GM12878 (cell line): ENCODE measurements around the gene HNRNPDL. TPM values are rescaled to one million over a fixed set of nuclear protein-coding genes. Genes with fewer than 3 reads are reported as not detected.

Experiments
- ATAC-seq: fragments of 200-7000 bp; cut with Tn5 transposase; 3 replicates; pipeline ENCODE4 v1.9.1; 2020; ENCODE audit warnings: mild to moderate bottlenecking, moderate library complexity
- BruUV-seq: library from RNA; stranded (reverse); fragments of 400-500 nt; replicated peaks from 2 replicates; lab custom pipeline; 2021; lab: Mats Ljungman, UMichigan
- CTCF ChIA-PET: fragments of 300-600 bp; sonication (Branson Sonifier 250); formaldehyde crosslinking; extraction: SDS; loops from one replicate; lab custom pipeline; 2021; ENCODE audit warnings: inconsistent platforms; lab: Yijun Ruan, JAX
- POLR2A ChIA-PET: fragments of 350-600 bp; formaldehyde crosslinking; extraction: SDS; loops from one replicate; lab custom pipeline; 2021; ENCODE audit warnings: inconsistent platforms; lab: Charles Lee
- RAD21 ChIA-PET: fragments of 300-600 bp; sonication (Branson Sonifier 250); formaldehyde crosslinking; loops from one replicate; lab custom pipeline; 2023; ENCODE audit warnings: antibody characterized with exemption; ENCODE audit not compliant: unreplicated experiment; lab: Charles Lee
- SMC1A ChIA-PET: fragments of 300-600 bp; sonication (Branson Sonifier 250); formaldehyde crosslinking; loops from one replicate; lab custom pipeline; 2023; ENCODE audit not compliant: unreplicated experiment, uncharacterized antibody; lab: Charles Lee
- DNase-seq: peaks from one replicate; pipeline ENCODE4 v3.0.0-alpha.2; 2011; ENCODE audit warnings: low read depth, low spot score
- FAIRE-seq: peaks from 3 replicates; lab custom pipeline; 2011; peaks lifted over from hg19 to GRCh38; lab: Jason Lieb, UNC
- H2AFZ ChIP-seq: 2 replicates; pipeline ENCODE4 v1.6.0; 2011; ENCODE audit warnings: low read depth, low read length, control low read depth; ENCODE audit not compliant: control insufficient read depth
- H3K27ac ChIP-seq: 2 replicates; pipeline ENCODE4 v1.5.1; 2011; ENCODE audit warnings: control low read depth; ENCODE audit not compliant: control insufficient read depth, insufficient read depth
- H3K27me3 ChIP-seq, 2 experiments: replicated peaks in 1 of 2; 2 replicates each; pipeline versions ENCODE4 v1.6.0 to v1.6.1; 2011; ENCODE audit warnings: low read length in 1 of 2; ENCODE audit not compliant: control insufficient read depth in 2 of 2, insufficient read depth in 2 of 2
- H3K36me3 ChIP-seq, 2 experiments: 2 replicates each; pipeline ENCODE4 v1.5.1; 2011; ENCODE audit warnings: low read length in 1 of 2; ENCODE audit not compliant: control insufficient read depth in 2 of 2, insufficient read depth in 2 of 2
- H3K4me1 ChIP-seq: 2 replicates; pipeline ENCODE4 v1.6.1; 2011; ENCODE audit warnings: mild to moderate bottlenecking, low read length, moderate library complexity, mixed read lengths; ENCODE audit not compliant: control insufficient read depth, insufficient read depth
- H3K4me2 ChIP-seq: 2 replicates; pipeline ENCODE4 v1.6.0; 2011; ENCODE audit warnings: control low read depth; ENCODE audit not compliant: control insufficient read depth, insufficient read depth
- H3K4me3 ChIP-seq: fragments of 200-600 bp; sonication (generic); 2 replicates; pipeline ENCODE4 v1.5.1; 2016
- H3K79me2 ChIP-seq: 2 replicates; pipeline ENCODE4 v1.6.0; 2011; ENCODE audit warnings: low read length; ENCODE audit not compliant: control insufficient read depth, insufficient read depth
- H3K9ac ChIP-seq: 2 replicates; pipeline ENCODE4 v1.8.0; 2011; ENCODE audit warnings: low read length, control low read depth, mixed read lengths; ENCODE audit not compliant: control insufficient read depth, insufficient read depth
- H3K9me3 ChIP-seq: replicated peaks from 3 replicates; pipeline ENCODE4 v1.5.1; 2011; ENCODE audit warnings: mild to moderate bottlenecking, low read length; ENCODE audit not compliant: control insufficient read depth, insufficient read depth
- H4K20me1 ChIP-seq: 2 replicates; pipeline ENCODE4 v1.6.0; 2011; ENCODE audit not compliant: control insufficient read depth, insufficient read depth
- KLF5 ChIP-seq: fragments of 450-650 bp; IDR thresholded peaks from 2 replicates; pipeline ENCODE4 v1.6.1; 2014; ENCODE audit warnings: mild to moderate bottlenecking; ENCODE audit not compliant: partially characterized antibody
- MXI1 ChIP-seq: fragments of 150-350 bp; IDR thresholded peaks from 2 replicates; pipeline ENCODE4 v1.6.1; 2011; ENCODE audit warnings: low read depth, mild to moderate bottlenecking, inconsistent platforms, low read length, improper control_type of control experiment
- NKRF ChIP-seq: fragments of 450-650 bp; conservative IDR thresholded peaks from 2 replicates; pipeline ENCODE4 v1.6.1; 2017; ENCODE audit warnings: mild to moderate bottlenecking, moderate library complexity
- RFX5 ChIP-seq: IDR thresholded peaks from 2 replicates; pipeline ENCODE4 v1.6.1; 2011; ENCODE audit warnings: low read depth, low read length, improper control_type of control experiment
- SREBF2 ChIP-seq: IDR thresholded peaks from 2 replicates; pipeline ENCODE4 v1.6.1; 2012; ENCODE audit warnings: mild to moderate bottlenecking, low read length
- SUZ12 ChIP-seq: fragments of 200-600 bp; sonication (generic); IDR thresholded peaks from one replicate; pipeline ENCODE4 v1.6.1; 2018; ENCODE audit warnings: antibody characterized with exemption, mild to moderate bottlenecking; ENCODE audit not compliant: unreplicated experiment
- TARDBP ChIP-seq: IDR thresholded peaks from 2 replicates; pipeline ENCODE4 v1.6.1; 2016; ENCODE audit warnings: borderline replicate concordance
- WGBS: methylation state at CpG from one replicate; pipeline ENCODE4 v1.1.6; 2016; ENCODE audit warnings: low lambda C conversion rate; ENCODE audit not compliant: insufficient replicate concordance, insufficient coverage; ENCODE audit errors: missing lambda C conversion rate; 5-methylcytosine and 5-hydroxymethylcytosine counted together
- in situ Hi-C: fragments of 300-500 bp; cut with MboI; formaldehyde crosslinking; loops from 9 replicates; pipeline ENCODE4 v1.14.3; 2018; ENCODE audit warnings: mixed read lengths
- intact Hi-C: fragments of 100-400 bp; cut with micrococcal nuclease; formaldehyde crosslinking; loops from one replicate; pipeline ENCODE4 v1.14.2; 2022; ENCODE audit not compliant: unreplicated experiment
- polyA plus RNA-seq, 11 experiments: library from polyadenylated mRNA; depleted of rRNA in 4 of 11; unstranded in 6 of 11; stranded (reverse) in 5 of 11; fragments of >200 nt; fragmentation: Nextera tagmentation in 4 of 11; fragmentation: Illumina TruSeq in 1 of 11; extraction: Ambion mirVana in 4 of 11; extraction: Trizol in 1 of 11; gene quantifications; 1 replicate in 1 of 11; 2 replicates in 10 of 11; pipeline versions ENCODE4 v1.2.1 to v1.2.3, GENCODE V29; 2011 to 2016; ENCODE audit warnings: inconsistent platforms in 2 of 11, missing spikeins in 2 of 11, low read depth in 1 of 11
- total RNA-seq, 4 experiments: library from RNA; depleted of rRNA in 3 of 4; stranded (reverse); fragments of >200 nt in 3 of 4; fragmentation: Illumina TruSeq in 1 of 4; extraction: Trizol in 1 of 4; gene quantifications; 2 replicates each; pipeline versions ENCODE4 v1.2.1 to v1.2.3, GENCODE V29; 2013 to 2021

The HNRNPDL gene
- total and polyA plus RNA-seq, 10 of the 15 experiments (the other 5 are each of a cell fraction or from before 2014, with no cell fraction given), result 217 to 510 (median 345) TPM

- no peak overlapping the region for H3K4me3 ChIP-seq
- FAIRE-seq (peak; percentile 13), DNase-seq (no peak), ATAC-seq (no peak)
- H3K36me3 ChIP-seq, result peaks cover 9 to 24% of the 10 kb centered on the region in 2 experiments
- ChIA-PET POLR2A (no interaction called here), SMC1A (no interaction called here), CTCF (no interaction called here), RAD21 (no interaction called here)
- intact Hi-C loops (no loop called here), in situ Hi-C loops (no loop called here)
- H4K20me1 ChIP-seq, result no peaks in the 10 kb centered on the region
- no peaks in the 10 kb centered on the region for H3K4me1 ChIP-seq
- 88% methylated on average over 1 of the region's 1 CpG for WGBS
- H3K27me3 ChIP-seq, result no peaks in the 10 kb centered on the region
- H2AFZ ChIP-seq, result no peak overlapping the region
- TF ChIP-seq MXI1, result no peak
- no peak for TF ChIP-seq RFX5
- TF ChIP-seq TARDBP, result no peak
- TF ChIP-seq SREBF2, result no peak
- TF ChIP-seq SUZ12, result no peak
- TF ChIP-seq NKRF, result no peak
- TF ChIP-seq KLF5, result no peak
- H3K9me3 ChIP-seq, result no peaks in the 10 kb centered on the region
- peaks cover 22% of the 10 kb centered on the region for H3K79me2 ChIP-seq
- no peak overlapping the region for H3K4me2 ChIP-seq
- BruUV-seq, result no TSS peak
- H3K9ac ChIP-seq, result no peak overlapping the region
- no peak overlapping the region for H3K27ac ChIP-seq
These were observed 17.6 kb upstream of the HNRNPDL start for GRCh38 chr4:82447886-82448285.
